ENCODE results near the gene PLEKHM2.

The PLEKHM2 gene

GRCh38 chr1:15756143-15757015, 72.3 kb downstream of the PLEKHM2 start:
- TF ChIP-seq CREB1 (IDR thresholded peaks at IDR 0.05; ENCODE audit: low read depth), result no peak
- TF ChIP-seq TCF12 (IDR thresholded peaks at IDR 0.05; ENCODE audit: low read depth), result no peak
- no peak for TF ChIP-seq USF1 (IDR thresholded peaks at IDR 0.05)
- no peak for TF ChIP-seq EP300 (IDR thresholded peaks at IDR 0.05; ENCODE audit: borderline replicate concordance)
- TF ChIP-seq TAF1 (IDR thresholded peaks at IDR 0.05; ENCODE audit: low read depth), result no peak
- TF ChIP-seq FOXM1 (IDR thresholded peaks at IDR 0.05; ENCODE audit: borderline replicate concordance, low read depth), result no peak
- TF ChIP-seq CEBPB (IDR thresholded peaks at IDR 0.05), result no peak
- TF ChIP-seq TEAD4 (IDR thresholded peaks at IDR 0.05), result no peak
- no peak for TF ChIP-seq YY1 (IDR thresholded peaks at IDR 0.05; ENCODE audit: low read depth)

- TF ChIP-seq TAF1 (IDR thresholded peaks at IDR 0.05; ENCODE audit: low read depth) (no peak), USF1 (IDR thresholded peaks at IDR 0.05) (no peak), EGR1 (IDR thresholded peaks at IDR 0.05) (no peak), NFIC (IDR thresholded peaks at IDR 0.05) (no peak), YY1 (IDR thresholded peaks at IDR 0.05; ENCODE audit: low read depth) (no peak), TCF12 (IDR thresholded peaks at IDR 0.05; ENCODE audit: low read depth) (no peak), CREB1 (IDR thresholded peaks at IDR 0.05; ENCODE audit: low read depth) (no peak), RAD21 (IDR thresholded peaks at IDR 0.05; ENCODE audit: low read depth) (no peak), EP300 (IDR thresholded peaks at IDR 0.05; ENCODE audit: borderline replicate concordance) (no peak), FOXM1 (IDR thresholded peaks at IDR 0.05; ENCODE audit: borderline replicate concordance, low read depth) (no peak), REST (IDR thresholded peaks at IDR 0.05; ENCODE audit: low read depth) (no peak), CEBPB (IDR thresholded peaks at IDR 0.05) (no peak), MAX (IDR thresholded peaks at IDR 0.05) (no peak), TEAD4 (IDR thresholded peaks at IDR 0.05) (no peak), ZBTB7A (IDR thresholded peaks at IDR 0.05; ENCODE audit: low read depth) (no peak)
Measured at GRCh38 chr1:15757016-15757543, 73.0 kb downstream of the PLEKHM2 start.

GRCh38 chr1:15757575-15758342, 73.6 kb downstream of the PLEKHM2 start:
- TF ChIP-seq ZBTB7A (IDR thresholded peaks at IDR 0.05; ENCODE audit: low read depth), result peak; percentile 90
- TF ChIP-seq USF1 (IDR thresholded peaks at IDR 0.05), result no peak

- TF ChIP-seq YY1 (IDR thresholded peaks at IDR 0.05; ENCODE audit: low read depth) (no peak), TCF12 (IDR thresholded peaks at IDR 0.05; ENCODE audit: low read depth) (no peak), EGR1 (IDR thresholded peaks at IDR 0.05) (no peak), FOXM1 (IDR thresholded peaks at IDR 0.05; ENCODE audit: borderline replicate concordance, low read depth) (no peak), USF1 (IDR thresholded peaks at IDR 0.05) (no peak)
Measured at GRCh38 chr1:15758343-15758931, 74.3 kb downstream of the PLEKHM2 start, which contains the start of gene FBLIM1. TSS of gene FBLIM1 (plus strand) at chr1:15758795. CDS start at chr1:15764984, 6,189 bp downstream.

- no peak for TF ChIP-seq RAD21 (IDR thresholded peaks at IDR 0.05; ENCODE audit: low read depth)
- peak; percentile 28; the same call in 1 of the 2 replicates for TF ChIP-seq TAF1 (IDR thresholded peaks at IDR 0.05; ENCODE audit: low read depth)
- TF ChIP-seq TEAD4 (IDR thresholded peaks at IDR 0.05), result no peak
- 0 out of 2 replicates have a peak, but pooled peaks have one; percentile 24 for TF ChIP-seq MAX (IDR thresholded peaks at IDR 0.05)
- TF ChIP-seq ZBTB7A (IDR thresholded peaks at IDR 0.05; ENCODE audit: low read depth), result peak; percentile 83
- no peak for TF ChIP-seq EP300 (IDR thresholded peaks at IDR 0.05; ENCODE audit: borderline replicate concordance)
- TF ChIP-seq FOXM1 (IDR thresholded peaks at IDR 0.05; ENCODE audit: borderline replicate concordance, low read depth), result no peak
- TF ChIP-seq USF1 (IDR thresholded peaks at IDR 0.05), result no peak
- TF ChIP-seq CREB1 (IDR thresholded peaks at IDR 0.05; ENCODE audit: low read depth), result no peak
- TF ChIP-seq REST (IDR thresholded peaks at IDR 0.05; ENCODE audit: low read depth), result no peak
- TF ChIP-seq EGR1 (IDR thresholded peaks at IDR 0.05), result no peak
Measured at GRCh38 chr1:15758953-15759661, 75.0 kb downstream of the PLEKHM2 start.
